ENCODE data around the gene F5.

DNA sequence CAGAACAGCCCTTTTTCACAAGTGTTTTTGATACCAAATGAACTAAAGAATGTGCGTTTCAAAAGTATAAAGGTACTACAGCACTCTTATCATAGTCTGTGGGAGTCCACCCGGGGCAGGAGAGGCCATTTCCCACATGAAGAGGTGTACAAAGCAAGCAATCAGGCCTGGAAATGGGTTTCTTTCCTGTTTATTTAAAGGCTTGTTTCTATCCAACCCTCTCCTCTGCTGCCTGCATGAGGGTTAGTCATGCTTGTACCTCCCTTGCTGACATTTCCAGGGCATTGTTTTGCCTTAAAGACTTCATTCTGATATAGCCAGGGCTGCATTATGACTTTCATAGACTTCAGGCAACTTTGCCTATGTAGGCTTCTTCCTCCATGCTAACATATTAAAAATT, 32.1 kb upstream of the F5 start:
- TF ChIP-seq, protein P1, sequence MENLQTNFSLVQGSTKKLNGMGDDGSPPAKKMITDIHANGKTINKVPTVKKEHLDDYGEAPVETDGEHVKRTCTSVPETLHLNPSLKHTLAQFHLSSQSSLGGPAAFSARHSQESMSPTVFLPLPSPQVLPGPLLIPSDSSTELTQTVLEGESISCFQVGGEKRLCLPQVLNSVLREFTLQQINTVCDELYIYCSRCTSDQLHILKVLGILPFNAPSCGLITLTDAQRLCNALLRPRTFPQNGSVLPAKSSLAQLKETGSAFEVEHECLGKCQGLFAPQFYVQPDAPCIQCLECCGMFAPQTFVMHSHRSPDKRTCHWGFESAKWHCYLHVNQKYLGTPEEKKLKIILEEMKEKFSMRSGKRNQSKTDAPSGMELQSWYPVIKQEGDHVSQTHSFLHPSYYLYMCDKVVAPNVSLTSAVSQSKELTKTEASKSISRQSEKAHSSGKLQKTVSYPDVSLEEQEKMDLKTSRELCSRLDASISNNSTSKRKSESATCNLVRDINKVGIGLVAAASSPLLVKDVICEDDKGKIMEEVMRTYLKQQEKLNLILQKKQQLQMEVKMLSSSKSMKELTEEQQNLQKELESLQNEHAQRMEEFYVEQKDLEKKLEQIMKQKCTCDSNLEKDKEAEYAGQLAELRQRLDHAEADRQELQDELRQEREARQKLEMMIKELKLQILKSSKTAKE (CRISPR knock-in tag; IDR thresholded peaks at IDR 0.05; ENCODE audit: borderline replicate concordance): no peak
- TF ChIP-seq PCBP1 (IDR thresholded peaks at IDR 0.05; ENCODE audit: borderline replicate concordance, low read depth, low read length) (no peak), ARID2 (CRISPR knock-in tag; IDR thresholded peaks at IDR 0.05; ENCODE audit: borderline replicate concordance) (no peak), ZNF615 (CRISPR knock-in tag; IDR thresholded peaks at IDR 0.05; ENCODE audit: borderline replicate concordance) (no peak), PITX1 (CRISPR knock-in tag; IDR thresholded peaks at IDR 0.05) (no peak), SP4 (CRISPR knock-in tag; IDR thresholded peaks at IDR 0.05) (no peak), ZNF652 (CRISPR knock-in tag; IDR thresholded peaks at IDR 0.05; ENCODE audit: borderline replicate concordance, low read depth) (no peak), KMT2A (CRISPR knock-in tag; IDR thresholded peaks at IDR 0.05) (no peak), ZFX (CRISPR knock-in tag; IDR thresholded peaks at IDR 0.05; ENCODE audit: low read depth) (no peak)
- TF ChIP-seq, protein P2, sequence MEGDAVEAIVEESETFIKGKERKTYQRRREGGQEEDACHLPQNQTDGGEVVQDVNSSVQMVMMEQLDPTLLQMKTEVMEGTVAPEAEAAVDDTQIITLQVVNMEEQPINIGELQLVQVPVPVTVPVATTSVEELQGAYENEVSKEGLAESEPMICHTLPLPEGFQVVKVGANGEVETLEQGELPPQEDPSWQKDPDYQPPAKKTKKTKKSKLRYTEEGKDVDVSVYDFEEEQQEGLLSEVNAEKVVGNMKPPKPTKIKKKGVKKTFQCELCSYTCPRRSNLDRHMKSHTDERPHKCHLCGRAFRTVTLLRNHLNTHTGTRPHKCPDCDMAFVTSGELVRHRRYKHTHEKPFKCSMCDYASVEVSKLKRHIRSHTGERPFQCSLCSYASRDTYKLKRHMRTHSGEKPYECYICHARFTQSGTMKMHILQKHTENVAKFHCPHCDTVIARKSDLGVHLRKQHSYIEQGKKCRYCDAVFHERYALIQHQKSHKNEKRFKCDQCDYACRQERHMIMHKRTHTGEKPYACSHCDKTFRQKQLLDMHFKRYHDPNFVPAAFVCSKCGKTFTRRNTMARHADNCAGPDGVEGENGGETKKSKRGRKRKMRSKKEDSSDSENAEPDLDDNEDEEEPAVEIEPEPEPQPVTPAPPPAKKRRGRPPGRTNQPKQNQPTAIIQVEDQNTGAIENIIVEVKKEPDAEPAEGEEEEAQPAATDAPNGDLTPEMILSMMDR (CRISPR knock-in tag; IDR thresholded peaks at IDR 0.05): no peak

All from HepG2 (cell line).